ENCODE data around the gene RBBP5.

GRCh38 chr1:205058853-205059252 is 62.9 kb downstream of the RBBP5 start:
- TF ChIP-seq CTCF (conservative IDR thresholded peaks at IDR 0.05) (no peak), EZH2 (IDR thresholded peaks at IDR 0.05; ENCODE audit: low read depth) (no peak)
